Inferior parietal cortex (tissue), 1 donor: ENCODE measurements around the gene GPR161.

ENCODE experiments used
- DNase-seq: peaks from one replicate; pipeline ENCODE4 v3.0.0-alpha.2; 2016; ENCODE audit errors: extremely low spot score

GPR161 gene

DNA sequence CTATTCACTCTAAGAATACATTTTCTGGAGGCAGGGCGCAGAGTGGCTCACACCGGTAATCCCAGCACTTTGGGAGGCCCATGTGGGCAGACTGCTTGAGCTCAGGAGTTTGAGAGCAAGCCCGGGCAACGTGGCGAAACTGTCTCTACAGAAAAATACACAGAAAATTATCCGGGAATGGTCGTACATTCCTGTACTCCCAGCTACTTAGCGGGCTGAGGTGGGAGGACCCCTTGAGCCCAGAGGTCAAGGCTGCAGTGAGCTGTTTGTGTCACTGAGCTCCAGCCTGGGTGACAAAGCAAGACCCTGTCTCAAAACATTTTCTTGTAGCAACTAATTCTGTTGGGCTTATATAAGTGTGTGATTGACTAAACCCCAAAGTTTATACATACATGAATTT, 30.5 kb downstream of the GPR161 start:
- no peak for DNase-seq

DNA sequence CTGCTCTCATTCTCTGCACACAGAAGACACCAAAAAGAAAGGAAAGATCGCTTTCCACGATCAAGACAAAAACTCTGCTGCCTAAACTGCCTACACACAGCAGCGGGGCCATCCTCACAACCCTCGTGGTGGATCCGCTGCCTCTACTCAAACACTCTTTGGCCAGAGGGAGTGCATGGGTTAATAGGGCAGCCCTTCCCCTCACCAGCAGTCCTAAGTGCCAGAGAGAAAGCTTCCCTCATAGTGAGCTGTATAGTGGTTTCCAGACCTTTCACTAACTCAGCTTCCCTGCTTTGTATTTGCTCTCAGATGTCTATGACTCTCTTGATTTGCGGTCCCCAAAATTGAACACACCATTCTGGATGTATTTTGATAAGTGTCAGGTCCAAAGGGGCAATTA, 30.9 kb downstream of the GPR161 start:
- DNase-seq = no peak

DNA sequence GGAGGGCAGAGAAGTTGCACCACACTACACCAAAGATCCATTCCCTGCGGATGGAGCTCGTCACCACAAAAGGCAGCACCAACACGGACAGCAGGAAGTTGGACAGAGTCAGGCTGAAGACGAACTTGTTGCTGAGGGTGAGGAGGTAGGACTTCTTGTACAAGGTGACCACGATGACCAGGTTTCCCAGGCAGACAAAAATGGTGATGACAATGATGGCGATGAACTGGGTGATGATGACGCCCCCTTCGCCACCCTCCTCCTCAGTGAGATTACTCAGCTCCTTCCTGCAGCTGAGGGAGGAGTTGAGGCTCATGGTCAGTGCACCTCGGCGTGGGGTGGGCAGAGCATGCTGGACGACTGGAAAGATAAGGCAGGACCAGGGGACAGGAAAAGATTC, 32.2 kb downstream of the GPR161 start:
- DNase-seq = no peak

DNA sequence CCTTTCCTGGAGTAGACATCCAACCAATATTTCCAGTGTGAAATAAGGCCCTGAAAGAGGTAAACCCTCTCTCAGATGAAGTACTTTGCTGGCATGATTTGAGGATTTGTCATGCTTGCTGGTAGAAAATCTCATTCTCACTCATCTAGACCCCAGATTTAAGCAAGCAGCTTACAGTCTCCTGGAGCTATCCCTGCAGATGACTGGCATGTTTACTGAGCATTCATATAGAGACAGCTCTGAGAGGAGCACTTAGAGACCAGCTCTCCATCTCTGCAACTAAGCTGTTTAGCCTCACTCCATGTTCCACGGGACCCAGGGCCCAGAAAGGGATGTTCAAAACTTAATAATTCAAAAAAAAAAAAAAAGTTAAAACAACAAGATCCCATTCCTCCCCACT, 34.2 kb downstream of the GPR161 start:
- DNase-seq = no peak

DNA sequence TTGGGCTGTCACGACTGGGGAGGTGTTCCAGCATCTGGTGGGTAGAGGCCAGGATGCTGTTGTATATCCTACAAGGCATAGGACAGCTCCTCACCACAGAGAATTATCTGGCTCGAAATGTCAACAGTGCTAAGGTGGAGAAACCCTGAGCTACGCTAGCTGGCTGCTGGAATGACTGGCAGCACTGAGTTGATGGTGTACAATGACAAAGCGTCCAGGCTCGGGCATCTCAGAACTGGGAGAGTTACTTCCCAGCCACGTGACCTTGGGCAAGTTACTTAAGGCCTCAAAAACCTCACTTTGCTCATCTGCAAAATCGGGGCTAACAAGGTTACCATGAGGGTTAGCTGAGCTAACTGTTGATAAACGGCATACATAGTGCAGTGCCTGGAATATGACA, 35.4 kb downstream of the GPR161 start:
- no peak for DNase-seq

DNA sequence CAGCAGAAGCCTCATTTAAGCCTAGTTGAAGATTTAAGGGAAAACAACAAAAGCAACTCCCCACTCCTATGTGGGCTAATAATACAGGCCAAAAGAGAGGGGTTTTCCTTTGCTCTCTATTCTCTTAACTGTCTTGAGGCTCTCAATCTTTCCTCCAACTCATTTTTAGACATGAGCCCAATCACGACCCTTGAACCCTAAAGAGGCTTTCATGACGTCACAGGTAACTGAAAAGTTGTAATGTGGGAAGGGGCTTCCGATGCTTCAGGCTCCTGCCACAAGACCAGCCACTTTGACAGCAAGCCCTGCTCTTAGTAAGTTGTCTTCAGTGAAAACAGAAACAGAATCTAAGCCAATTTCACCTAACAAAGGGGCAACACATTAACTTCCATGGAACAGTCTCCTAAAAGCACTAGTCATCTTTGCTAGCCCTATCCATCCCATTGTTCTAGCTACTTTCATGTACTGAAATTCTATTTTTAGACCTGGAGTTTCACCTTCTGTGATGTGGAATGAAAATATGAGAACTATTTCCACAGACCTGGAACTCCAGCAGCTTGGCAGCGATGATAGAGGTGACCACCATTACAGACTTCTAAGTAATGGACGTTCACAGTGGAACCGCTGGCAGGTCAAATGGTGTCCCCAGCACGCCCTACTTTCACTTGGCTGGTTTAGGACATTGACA, 36.3 kb downstream of the GPR161 start:
- DNase-seq = no peak

DNA sequence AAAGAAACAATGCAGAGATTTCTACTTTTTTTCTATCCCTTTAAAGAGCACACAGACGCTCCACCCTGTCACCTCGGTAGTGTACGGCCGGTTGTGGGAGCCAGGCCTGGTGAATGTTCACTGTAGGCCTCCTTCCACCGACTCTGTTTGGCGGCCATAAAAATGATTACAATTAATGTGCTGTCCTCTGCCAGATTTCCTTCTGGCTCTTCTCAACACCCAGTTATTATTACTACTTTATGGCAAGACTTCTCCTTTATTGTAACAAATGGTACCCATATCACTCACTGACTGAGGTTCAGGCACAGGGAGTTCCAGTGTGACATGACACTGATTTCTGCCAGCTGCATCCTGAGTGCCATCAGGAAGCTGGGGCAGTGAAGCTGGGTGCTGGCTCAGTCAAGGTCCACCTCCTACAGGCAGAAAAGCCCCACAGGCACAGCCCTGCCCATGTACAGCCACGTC, 37.4 kb downstream of the GPR161 start:
- no peak for DNase-seq

DNA sequence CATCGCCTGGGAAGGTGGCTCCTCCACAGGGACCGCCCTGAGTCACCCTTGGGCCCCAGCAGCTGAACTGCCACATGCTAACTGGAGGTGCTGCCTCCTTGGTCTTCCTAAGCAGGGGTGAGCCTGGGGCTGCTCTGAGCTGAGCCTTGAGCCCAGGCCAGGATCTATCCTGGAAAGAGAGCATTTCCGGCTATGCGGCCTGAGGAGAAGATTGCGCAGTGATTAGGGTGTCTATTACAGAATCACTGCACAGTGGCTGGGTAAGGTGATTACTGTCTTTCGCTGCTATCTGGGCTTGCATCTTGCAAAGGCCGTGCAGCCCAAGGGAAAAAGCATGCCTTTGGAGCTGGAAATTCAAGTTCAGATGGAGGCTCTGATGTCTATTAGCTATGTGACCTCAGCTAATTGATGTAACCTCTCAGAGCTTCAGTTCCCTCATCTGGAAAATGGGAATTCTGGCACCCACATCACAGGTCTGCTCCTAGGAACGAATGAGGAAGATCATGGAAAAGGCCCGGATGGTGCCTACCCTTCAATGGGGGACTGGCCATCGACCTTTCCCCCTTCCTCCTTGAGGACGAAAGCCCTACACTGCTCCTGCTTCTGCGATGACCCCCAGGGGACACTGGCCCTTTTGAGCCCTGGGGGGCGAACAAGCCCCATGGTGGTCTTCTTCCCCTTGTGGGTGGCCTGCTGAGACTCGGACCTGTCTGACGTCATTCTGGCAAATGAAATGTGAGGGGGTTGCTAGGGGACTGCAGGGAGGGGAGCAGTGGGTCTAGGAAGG, 38.0 kb downstream of the GPR161 start:
- DNase-seq = no peak

DNA sequence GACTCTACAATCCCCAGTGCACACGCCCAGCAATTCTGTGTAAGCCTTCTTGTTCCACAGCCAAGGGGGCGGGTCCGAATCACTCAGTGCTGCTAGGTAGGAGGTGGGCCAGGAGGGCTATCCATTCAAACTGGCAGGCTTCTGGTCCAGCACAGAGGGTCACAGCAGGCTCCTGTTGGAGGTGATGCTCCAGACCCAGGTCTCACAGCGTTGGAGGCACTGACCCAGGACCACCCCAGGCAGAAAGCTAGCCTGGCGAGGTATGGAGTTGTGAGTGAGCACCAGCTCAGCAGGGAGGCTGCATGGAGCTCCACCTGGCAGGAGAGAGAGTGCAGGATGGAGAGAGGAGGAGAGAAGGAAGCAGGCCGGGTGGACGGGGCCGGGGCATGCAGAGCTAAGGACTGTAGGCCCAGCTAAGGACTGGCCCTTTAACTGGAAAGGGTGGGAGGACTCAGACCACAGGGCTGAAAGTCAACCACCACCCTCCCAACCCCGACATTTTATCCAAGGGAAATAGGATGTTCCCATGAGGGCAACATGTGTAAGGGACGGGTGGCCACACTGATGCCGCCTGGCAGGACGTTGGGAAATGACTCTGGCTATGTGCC, 38.7 kb downstream of the GPR161 start:
- DNase-seq = no peak

DNA sequence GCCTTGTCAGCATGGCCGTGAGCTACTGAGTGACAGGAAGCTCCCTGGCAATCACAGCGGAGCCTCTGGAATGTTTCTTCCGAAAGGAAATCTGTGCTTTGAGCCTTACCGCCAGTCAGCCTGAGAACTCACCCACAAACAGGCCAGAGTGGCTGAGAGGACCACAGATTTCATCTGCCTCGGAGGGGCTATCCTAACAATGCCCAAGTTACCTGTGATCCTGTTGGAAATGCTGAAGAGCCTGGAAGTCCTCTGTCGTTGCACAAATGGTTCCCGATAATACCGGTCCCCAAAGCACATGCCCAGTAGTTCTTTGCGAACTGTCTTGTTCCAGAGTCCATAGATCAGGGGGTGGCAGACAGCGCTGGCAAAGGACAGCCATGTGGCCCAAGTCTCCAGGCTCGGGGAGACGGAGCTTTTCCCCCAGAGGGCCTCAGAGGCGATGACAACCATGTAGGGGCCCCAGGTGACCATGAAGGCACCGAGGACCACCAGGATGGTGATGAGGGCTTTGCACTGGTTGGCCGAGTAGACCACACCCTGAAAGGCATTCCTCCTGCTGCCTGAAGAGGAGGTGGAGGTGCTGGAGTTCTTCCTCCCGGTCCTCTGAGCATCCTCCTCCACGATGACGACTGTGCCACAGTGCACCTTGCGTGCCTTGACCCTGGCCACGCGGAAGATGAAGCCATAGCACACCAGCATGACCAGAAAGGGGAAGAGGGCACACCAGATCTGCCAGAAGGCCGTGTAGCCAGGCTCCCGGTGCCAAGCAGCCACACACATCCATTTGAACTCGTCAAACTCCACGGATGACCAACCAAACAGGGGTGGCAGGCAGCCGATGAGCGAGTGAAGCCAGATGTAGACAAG, 40.2 kb downstream of the GPR161 start:
- DNase-seq = no peak

DNA sequence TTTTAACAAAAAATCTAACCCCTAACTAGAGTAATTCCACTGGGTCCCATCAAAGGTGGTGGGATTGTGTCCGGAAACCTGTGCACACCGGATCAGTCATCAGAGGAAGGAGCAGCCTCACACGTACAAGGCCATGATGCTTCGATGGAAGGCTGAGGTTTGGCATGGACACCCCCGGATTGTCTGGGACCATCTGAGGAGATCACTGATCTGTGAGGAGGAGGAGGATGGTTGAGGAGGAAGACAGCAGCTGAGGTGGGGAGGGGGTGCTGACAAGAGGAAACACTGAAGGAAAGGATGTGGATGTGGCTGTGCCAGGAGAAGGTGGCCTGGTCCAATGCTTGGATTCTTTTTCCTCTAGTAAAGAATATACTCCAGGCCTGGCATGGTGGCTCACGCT, 41.3 kb downstream of the GPR161 start:
- DNase-seq = no peak

DNA sequence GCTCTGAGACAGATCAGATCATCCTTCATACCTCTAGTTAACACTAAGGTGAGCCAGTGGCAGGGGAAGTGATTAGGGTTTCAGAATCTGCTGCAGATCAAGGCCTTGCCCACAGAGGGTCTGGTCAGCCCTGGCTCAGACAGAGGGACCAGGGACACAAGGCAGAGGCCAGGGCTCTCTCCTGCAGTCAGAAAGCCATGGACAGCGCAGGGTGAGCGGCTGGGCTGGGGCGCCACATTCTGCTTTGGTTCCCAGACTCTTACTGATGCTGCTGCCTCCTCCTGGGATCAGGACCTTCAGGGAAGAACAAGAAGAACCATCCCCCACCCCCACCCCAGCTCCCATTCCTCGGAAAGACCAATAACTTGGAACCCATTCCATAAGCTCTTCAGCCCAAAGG, 43.1 kb downstream of the GPR161 start:
- DNase-seq = no peak

DNA sequence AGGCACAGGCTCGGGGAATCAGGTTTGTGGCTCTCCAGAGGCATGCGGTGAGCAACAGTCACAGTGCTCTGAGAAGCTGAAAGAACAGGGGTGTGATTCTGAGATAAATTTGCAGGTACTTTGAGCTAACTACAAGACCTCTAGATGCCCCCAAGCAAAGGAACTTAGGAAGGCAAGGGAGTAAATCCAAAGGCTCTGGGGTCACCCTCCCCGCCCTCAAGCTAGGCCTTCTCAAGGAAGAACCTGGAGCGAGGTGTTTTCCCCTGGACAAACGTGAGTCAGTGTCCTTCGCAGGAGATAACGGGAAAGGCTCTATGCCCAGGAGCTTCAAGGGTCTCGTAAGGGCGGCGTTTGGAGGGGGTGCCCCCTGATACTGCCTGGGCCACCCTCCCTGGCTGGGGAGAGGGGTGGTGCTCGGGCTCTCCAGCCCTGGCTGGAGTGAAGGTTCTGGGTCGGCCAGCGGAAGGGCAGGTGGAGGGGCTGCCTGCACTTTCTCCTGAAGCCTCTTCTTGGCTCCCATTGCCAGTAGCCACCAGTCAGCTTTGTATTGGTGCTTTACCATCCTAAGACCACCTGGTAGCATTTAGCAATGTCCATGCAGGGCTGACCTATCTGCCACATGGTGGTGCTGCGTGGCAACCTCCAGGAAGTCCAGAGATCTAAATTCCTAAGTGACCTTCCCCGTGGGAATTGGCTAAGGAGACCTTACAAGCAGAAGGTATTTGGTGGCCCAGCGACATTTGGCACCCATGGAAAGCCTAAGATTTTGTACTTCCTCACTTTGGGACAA, 44.0 kb downstream of the GPR161 start:
- DNase-seq = no peak

DNA sequence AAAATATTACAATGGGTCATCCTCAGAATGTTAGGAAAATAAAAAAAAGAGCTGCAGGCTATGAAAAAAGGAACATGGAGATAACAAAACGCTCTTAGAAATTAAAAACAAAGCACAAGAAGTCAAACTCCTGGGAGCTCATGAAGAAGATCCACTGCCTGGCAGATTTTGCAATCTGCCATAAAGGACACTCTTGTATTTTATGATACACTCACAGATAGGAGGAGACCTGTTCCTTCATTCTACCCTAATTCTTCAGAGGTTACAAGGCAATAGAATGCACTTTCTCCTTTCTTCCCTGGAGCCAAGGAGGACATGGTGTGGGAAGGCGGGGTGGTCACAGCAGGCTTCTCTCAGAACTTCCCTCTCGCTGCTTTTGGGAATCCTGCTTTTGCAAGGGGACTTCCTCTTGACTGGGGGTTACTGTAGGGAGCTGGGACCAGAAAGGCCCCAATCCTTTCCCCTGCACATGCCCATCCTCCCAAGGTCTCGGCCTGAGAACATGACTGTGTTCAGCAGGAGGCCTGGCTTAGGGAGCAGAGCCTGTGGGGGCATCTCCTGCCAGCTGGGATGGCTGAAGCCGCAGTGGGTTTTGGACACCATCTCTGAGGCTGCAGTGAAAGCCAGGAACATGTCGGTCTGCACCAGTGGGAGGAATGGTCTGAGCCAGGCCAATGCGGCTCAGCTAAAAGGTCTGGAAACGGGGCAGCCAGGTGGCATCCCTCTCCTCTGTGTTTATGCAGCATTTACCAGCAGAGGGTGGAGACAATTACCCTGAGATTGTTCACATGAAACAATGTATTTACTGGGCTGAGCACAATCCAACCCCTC, 44.8 kb downstream of the GPR161 start:
- DNase-seq = no peak

DNA sequence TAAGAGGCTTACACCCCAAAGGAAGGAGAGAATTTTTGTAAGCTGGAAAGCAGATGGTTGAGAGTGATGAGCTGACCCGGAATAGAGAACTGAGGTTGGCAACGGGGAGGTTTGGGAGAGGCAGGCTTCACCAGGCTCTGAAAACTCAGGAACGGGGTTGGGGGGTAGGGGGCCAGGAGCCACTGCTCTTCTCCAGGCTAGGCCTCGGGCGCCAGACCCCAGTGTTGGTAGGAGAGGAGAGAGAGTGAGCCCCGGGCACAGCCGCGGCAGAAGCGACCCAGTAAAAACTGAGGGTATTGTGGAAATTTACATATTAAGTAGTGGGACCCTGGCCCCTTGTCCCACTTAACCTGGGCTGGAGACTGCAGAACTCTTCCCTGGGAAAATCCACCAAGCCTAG, 45.7 kb downstream of the GPR161 start:
- DNase-seq = no peak

DNA sequence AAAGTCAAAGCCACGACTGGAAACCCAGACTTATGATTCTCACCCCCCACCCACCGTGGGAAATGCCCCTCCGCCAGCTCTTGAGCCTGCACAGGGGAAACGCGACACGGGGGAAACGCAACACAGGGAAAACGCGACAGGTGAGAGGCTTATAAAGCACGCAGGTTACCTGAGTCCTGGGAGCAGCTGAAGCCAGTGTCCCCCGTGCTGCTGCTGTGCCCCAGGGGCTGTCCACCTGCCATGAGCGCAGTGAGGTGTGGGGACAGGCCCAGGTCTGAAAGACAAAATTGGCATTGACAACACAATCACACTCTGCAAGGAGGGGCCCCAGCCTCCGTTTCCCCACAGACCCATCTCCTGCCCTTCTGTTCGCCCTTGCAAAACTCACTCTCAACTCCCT, 46.3 kb downstream of the GPR161 start:
- no peak for DNase-seq

DNA sequence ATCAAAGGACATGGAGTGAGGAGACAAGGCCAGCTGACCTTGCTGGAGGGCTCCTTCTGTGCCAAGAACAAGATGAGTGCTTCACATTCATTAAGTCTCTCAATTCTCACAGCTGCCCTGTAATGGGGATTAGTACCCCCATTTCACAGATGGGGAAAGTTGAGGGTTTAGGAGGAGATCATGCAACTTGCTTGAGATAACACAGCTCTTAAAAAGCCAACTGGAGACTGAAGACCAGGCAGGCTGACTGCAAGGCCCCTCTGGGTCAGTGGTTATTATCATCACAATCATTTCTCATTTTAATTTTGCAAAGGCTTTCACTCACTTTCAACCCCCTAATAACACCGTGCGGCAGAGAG, 46.8 kb downstream of the GPR161 start:
- DNase-seq = no peak

DNA sequence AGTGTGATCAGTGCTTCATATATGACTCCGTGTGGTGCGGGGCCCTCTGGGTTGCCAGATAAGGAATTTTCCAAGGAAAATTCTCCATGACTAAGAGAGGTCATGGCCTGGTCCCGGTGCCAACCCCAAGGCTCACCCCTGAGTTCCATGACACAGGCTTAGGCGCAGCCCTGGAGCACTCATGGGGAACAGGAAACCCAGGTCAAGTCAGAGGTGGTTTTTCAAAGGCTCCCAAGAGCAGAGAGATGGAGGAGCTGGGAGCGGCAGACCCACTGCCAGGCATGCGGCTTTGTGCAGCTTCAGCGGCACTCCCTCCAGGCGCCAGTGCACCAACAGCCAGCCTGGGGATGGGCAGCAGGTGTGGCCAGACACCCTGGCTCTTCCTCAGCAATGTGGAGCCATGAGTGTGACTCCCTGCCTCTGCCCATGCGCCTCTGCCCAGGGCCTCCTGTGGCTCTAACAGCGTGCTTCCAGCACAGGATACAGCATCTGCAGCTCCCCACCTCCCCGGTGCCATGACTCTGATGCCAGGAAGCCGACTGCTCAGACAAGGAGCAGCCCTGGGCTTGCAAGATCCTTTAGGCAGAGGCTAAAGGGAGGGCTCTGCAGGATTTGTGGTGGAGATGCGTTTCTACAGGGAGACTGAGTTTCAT, 47.3 kb downstream of the GPR161 start:
- DNase-seq = no peak

DNA sequence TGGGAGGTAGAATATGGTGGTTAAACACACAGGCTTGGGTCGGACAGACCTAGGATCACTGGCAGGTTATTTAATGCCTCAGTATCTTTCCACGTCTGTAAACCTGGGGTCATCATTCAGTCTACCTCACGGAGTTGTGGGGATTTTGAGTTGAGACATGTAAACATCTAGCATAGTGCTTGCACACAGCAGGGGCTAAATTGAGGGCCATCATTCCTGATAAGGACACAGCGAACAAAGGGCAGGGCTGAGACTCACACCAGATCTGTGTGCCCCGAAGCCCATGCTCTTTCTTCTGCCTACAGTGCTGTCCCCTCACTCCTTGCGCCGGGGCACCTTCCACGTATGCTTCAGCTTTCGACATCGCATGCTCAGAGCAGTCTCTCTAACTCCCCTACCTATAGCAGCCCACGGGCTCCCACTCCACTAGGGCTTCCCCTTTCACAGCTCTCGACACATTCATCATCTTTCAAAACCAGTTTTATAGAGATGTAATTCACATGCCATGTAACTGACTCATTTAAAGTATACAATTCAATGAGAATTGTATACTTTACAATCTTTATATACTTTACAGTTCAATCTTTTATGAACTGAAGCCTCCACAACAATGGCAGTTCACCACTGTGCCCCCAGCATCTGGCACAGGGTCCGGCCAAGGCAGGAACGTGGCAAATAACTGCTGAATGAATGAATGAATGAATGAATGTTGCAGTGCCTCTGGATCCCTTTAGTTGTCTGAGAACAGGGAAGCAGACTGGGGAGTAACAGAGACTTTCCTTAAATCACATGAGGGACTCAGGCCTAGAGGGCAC, 48.0 kb downstream of the GPR161 start:
- DNase-seq = no peak
